ENCODE results near the gene INO80D.
"Not testable (repeated sequence)": the region's sequence is repeated elsewhere in the genome, so short reads cannot be mapped to it uniquely, and the experiment has no call there.

INO80D gene

GRCh38 chr2:206085742-206086445 is at the start of gene INO80D:
INO80D (minus strand) TSS chr2:206086174; CDS start chr2:206063016, 23,158 bp downstream.
- DNase-seq: peak; percentile 15

GRCh38 chr2:206127656-206128055 is 41.7 kb upstream of the INO80D start:
- DNase-seq: no peak

GRCh38 chr2:206125901-206126300 is 39.9 kb upstream of the INO80D start:
- DNase-seq: no peak

- not testable (repeated sequence) for DNase-seq
Observed at GRCh38 chr2:206122569-206122968, 36.6 kb upstream of the INO80D start.

GRCh38 chr2:206116278-206116677 is 30.3 kb upstream of the INO80D start:
- no peak for DNase-seq

- no peak for DNase-seq
Observed at GRCh38 chr2:206115026-206115578, 29.1 kb upstream of the INO80D start.

- no peak for DNase-seq
Observed at GRCh38 chr2:206112846-206113547, 27.0 kb upstream of the INO80D start.

- DNase-seq: no peak
Observed at GRCh38 chr2:206112108-206112507, 26.1 kb upstream of the INO80D start.

- DNase-seq: no peak
Observed at GRCh38 chr2:206108713-206109112, 22.7 kb upstream of the INO80D start.

GRCh38 chr2:206105541-206105940 is 19.6 kb upstream of the INO80D start:
- DNase-seq: no peak

- DNase-seq: no peak
Observed at GRCh38 chr2:206105038-206105437, 19.1 kb upstream of the INO80D start.

- DNase-seq: not testable (repeated sequence)
Observed at GRCh38 chr2:206098872-206099271, 12.9 kb upstream of the INO80D start.

GRCh38 chr2:206098471-206098870 is 12.5 kb upstream of the INO80D start:
- no peak for DNase-seq

- no peak for DNase-seq
Observed at GRCh38 chr2:206096876-206097275, 10.9 kb upstream of the INO80D start.

- no peak for DNase-seq
Observed at GRCh38 chr2:206095536-206096332, 9.8 kb upstream of the INO80D start.

GRCh38 chr2:206092297-206092696 is 6.3 kb upstream of the INO80D start:
- no peak for DNase-seq

- DNase-seq: no peak
Observed at GRCh38 chr2:206088248-206088647, 2.3 kb upstream of the INO80D start.

GRCh38 chr2:206086716-206087350 is 859 bp upstream of the INO80D start:
- peak; percentile 2 for DNase-seq

GRCh38 chr2:206084870-206085741 is 868 bp downstream of the INO80D start:
- no peak for DNase-seq

- peak; percentile 5 for DNase-seq
Observed at GRCh38 chr2:206084439-206084869, 1.5 kb downstream of the INO80D start.

- no peak for DNase-seq
Observed at GRCh38 chr2:206083602-206084438, 2.2 kb downstream of the INO80D start.
